Hypothalamus (tissue), 51 donors: ENCODE measurements around the gene SSH2.
A peak's percentile ranks its signal among the peaks of the same experiment; 100 is the strongest.

Source experiments
- DNase-seq, 51 donors: peaks; one replicate each; lab custom pipeline; 2025; lab: John Stamatoyannopoulos, UW

SSH2 gene

GRCh38 chr17:29586676-29587469, 343.2 kb downstream of the SSH2 start:
- peak in 1 of 51 donors; percentile 17 for DNase-seq

- DNase-seq = no peak
Measured at GRCh38 chr17:29585080-29585751, 344.8 kb downstream of the SSH2 start.

- peak in 41 of 51 donors; percentile 17 to 89 (median 69) for DNase-seq
Measured at GRCh38 chr17:29584452-29585079, 345.5 kb downstream of the SSH2 start.

- DNase-seq = no peak
Measured at GRCh38 chr17:29583324-29584248, 346.4 kb downstream of the SSH2 start.

GRCh38 chr17:29582772-29583171, 347.3 kb downstream of the SSH2 start:
- peak in 42 of 51 donors; percentile 26 to 87 (median 64) for DNase-seq

GRCh38 chr17:29582254-29582765, 347.7 kb downstream of the SSH2 start:
- no peak for DNase-seq

- peak in 9 of 51 donors; percentile 24 to 54 (median 33) for DNase-seq
Measured at GRCh38 chr17:29581583-29582253, 348.3 kb downstream of the SSH2 start.

GRCh38 chr17:29579866-29580771, 349.9 kb downstream of the SSH2 start:
- DNase-seq = peak in 49 of 51 donors; percentile 32 to 94 (median 77)

GRCh38 chr17:29578626-29579485, 351.2 kb downstream of the SSH2 start:
- no peak for DNase-seq

- DNase-seq = peak in 38 of 51 donors; percentile 31 to 85 (median 65)
Measured at GRCh38 chr17:29577385-29578211, 352.4 kb downstream of the SSH2 start.

- no peak for DNase-seq
Measured at GRCh38 chr17:29577001-29577370, 353.0 kb downstream of the SSH2 start.

- no peak for DNase-seq
Measured at GRCh38 chr17:29576214-29577000, 353.6 kb downstream of the SSH2 start.
